Prostate gland (tissue), 2 donors: ENCODE measurements around the gene VPS13D.

ENCODE experiments used
- CTCF ChIP-seq, 4 experiments: fragments of 200-600 bp in 2 of 4; fragments of 450-650 bp in 2 of 4; sonication (generic) in 2 of 4; IDR thresholded peaks; 1 replicate in 3 of 4; 2 replicates in 1 of 4; pipeline ENCODE4 v1.5.1; 2016 to 2019; ENCODE audit warnings: antibody characterized with exemption in 4 of 4, mild to moderate bottlenecking in 2 of 4, moderate library complexity in 2 of 4
- POLR2A ChIP-seq: fragments of 450-650 bp; IDR thresholded peaks from one replicate; pipeline ENCODE4 v1.6.1; 2016; ENCODE audit warnings: antibody characterized with exemption, mild to moderate bottlenecking
- POLR2AphosphoS5 ChIP-seq: sonication (generic); formaldehyde crosslinking; IDR thresholded peaks from one replicate; pipeline ENCODE4 v1.6.1; 2017; ENCODE audit warnings: antibody characterized with exemption

- TF ChIP-seq POLR2AphosphoS5 (no peak), CTCF (IDR thresholded peaks at IDR 0.05) (no peak), POLR2A (no peak)
Measured at GRCh38 chr1:12316331-12316730, 86.5 kb downstream of the VPS13D start.
